Keratinocyte (primary cell): ENCODE results near the gene KASH5.

ENCODE experiments used
- EZH2 ChIP-seq: IDR thresholded peaks from one replicate; pipeline ENCODE4 v1.6.1; 2012; ENCODE audit warnings: inconsistent platforms, mild to moderate bottlenecking, low read length, moderate library complexity
- TF ChIP-seq, protein P1 (sequence below), 3 experiments: IDR thresholded peaks in 1 of 3; conservative IDR thresholded peaks in 1 of 3; optimal IDR thresholded peaks in 1 of 3; 2 replicates in 2 of 3; 3 replicates in 1 of 3; pipeline versions ENCODE3 to v1.5.1; 2011; ENCODE audit warnings: low read length in 3 of 3, mild to moderate bottlenecking in 3 of 3, moderate library complexity in 2 of 3, control low read depth in 1 of 3, inconsistent platforms in 1 of 3; ENCODE audit not compliant: insufficient read depth in 2 of 3; ENCODE audit errors: extremely low read depth in 1 of 3

DNA sequence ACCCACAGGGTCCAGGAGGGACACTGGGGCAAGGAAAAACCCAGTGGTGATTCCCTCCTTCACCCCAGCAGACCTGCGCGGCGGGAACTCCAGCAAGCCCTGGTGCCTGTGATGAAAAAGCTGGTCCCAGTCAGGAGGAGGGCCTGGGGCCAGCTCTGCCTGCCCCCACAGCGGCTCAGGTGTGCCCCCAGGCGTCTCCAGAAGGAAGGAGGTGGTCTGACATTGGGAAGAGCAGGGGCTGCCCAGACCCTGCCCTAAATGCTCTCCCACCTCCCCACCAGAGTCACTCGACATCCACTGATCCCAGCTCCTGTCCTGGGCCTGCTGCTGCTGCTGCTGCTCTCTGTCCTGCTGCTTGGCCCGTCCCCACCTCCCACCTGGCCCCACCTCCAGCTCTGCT, 29.0 kb downstream of the KASH5 start:
- TF ChIP-seq, protein P1, sequence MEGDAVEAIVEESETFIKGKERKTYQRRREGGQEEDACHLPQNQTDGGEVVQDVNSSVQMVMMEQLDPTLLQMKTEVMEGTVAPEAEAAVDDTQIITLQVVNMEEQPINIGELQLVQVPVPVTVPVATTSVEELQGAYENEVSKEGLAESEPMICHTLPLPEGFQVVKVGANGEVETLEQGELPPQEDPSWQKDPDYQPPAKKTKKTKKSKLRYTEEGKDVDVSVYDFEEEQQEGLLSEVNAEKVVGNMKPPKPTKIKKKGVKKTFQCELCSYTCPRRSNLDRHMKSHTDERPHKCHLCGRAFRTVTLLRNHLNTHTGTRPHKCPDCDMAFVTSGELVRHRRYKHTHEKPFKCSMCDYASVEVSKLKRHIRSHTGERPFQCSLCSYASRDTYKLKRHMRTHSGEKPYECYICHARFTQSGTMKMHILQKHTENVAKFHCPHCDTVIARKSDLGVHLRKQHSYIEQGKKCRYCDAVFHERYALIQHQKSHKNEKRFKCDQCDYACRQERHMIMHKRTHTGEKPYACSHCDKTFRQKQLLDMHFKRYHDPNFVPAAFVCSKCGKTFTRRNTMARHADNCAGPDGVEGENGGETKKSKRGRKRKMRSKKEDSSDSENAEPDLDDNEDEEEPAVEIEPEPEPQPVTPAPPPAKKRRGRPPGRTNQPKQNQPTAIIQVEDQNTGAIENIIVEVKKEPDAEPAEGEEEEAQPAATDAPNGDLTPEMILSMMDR (optimal IDR thresholded peaks at IDR 0.05 in 1 of 3, IDR thresholded peaks at IDR 0.05 in 1 of 3, conservative IDR thresholded peaks at IDR 0.05 in 1 of 3; ENCODE audit: extremely low read depth in 1 of 3, insufficient read depth in 2 of 3, low read length in 3 of 3), result no peak
- no peak for TF ChIP-seq EZH2
